ENCODE results near the gene PHLDA1.
"Not testable (repeated sequence)": the region's sequence is repeated elsewhere in the genome, so short reads cannot be mapped to it uniquely, and the experiment has no call there.

The PHLDA1 gene

GRCh38 chr12:75984577-75985182 is 46.9 kb downstream of the PHLDA1 start:
- no peak for DNase-seq

GRCh38 chr12:75983851-75984250 is 47.7 kb downstream of the PHLDA1 start:
- not testable (repeated sequence) for DNase-seq

- no peak for DNase-seq
Measured at GRCh38 chr12:75982979-75983660, 48.5 kb downstream of the PHLDA1 start.

- no peak for DNase-seq
Measured at GRCh38 chr12:75982169-75982564, 49.4 kb downstream of the PHLDA1 start.

- DNase-seq, result no peak
Measured at GRCh38 chr12:75981247-75982168, 50.1 kb downstream of the PHLDA1 start.

GRCh38 chr12:75979181-75979580 is 52.4 kb downstream of the PHLDA1 start:
- DNase-seq, result no peak

GRCh38 chr12:75978677-75979076 is 52.9 kb downstream of the PHLDA1 start:
- no peak for DNase-seq

GRCh38 chr12:75977952-75978671 is 53.5 kb downstream of the PHLDA1 start:
- peak; percentile 10 for DNase-seq

- DNase-seq, result no peak
Measured at GRCh38 chr12:75977590-75977951, 54.0 kb downstream of the PHLDA1 start.

GRCh38 chr12:75976913-75977312 is 54.7 kb downstream of the PHLDA1 start:
- no peak for DNase-seq

GRCh38 chr12:75976113-75976512 is 55.5 kb downstream of the PHLDA1 start:
- no peak for DNase-seq

- no peak for DNase-seq
Measured at GRCh38 chr12:75975702-75976101, 55.9 kb downstream of the PHLDA1 start.
